Activated CD8-positive, alpha-beta memory T cell treated with anti-CD3 and anti-CD28 coated beads, Interleukin-2, amount 50 U/mL, for 1 hour (primary cell): ENCODE measurements around the gene PTBP1.

Source experiments
- DNase-seq: peaks from one replicate; pipeline ENCODE4 v3.0.0-alpha.2; 2020; ENCODE audit errors: extremely low read depth

The PTBP1 gene

DNA sequence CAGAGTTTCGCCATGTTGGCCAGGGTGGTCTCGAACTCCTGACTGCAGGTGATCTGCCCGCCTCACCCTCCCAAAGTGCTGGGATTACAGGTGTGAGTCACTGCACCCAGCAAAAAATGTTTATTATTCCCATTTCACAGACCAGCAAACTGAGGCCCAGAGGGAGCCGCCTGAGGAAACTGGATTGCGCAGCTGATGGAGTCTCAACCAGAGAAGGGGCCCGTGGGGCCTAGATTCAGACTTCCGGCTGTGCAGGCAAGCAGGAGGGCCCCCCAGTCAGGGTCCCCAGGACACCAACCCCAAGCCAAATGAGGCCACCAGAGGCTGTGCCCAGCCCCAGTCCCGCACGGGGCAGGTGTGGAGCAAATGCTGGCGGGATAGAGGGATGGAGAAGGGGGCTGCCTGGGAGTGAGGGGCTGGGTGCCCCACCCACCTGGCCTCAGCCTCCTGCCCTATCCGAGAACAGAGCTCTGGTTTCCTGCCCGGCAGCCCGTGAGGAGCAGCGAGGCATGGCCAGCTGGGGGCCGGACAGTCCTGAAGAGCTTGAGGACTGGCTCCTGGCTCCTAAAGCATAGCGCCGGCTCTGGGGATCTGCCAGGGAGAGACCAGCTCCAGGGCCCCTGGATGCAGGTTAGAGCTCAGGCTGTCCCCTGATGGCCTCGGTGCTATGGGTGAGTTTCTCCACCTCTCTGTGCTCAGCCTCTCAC is 24.4 kb upstream of the PTBP1 start:
- no peak for DNase-seq

- no peak for DNase-seq
Observed at GRCh38 chr19:776549-776948, 20.7 kb upstream of the PTBP1 start.

DNA sequence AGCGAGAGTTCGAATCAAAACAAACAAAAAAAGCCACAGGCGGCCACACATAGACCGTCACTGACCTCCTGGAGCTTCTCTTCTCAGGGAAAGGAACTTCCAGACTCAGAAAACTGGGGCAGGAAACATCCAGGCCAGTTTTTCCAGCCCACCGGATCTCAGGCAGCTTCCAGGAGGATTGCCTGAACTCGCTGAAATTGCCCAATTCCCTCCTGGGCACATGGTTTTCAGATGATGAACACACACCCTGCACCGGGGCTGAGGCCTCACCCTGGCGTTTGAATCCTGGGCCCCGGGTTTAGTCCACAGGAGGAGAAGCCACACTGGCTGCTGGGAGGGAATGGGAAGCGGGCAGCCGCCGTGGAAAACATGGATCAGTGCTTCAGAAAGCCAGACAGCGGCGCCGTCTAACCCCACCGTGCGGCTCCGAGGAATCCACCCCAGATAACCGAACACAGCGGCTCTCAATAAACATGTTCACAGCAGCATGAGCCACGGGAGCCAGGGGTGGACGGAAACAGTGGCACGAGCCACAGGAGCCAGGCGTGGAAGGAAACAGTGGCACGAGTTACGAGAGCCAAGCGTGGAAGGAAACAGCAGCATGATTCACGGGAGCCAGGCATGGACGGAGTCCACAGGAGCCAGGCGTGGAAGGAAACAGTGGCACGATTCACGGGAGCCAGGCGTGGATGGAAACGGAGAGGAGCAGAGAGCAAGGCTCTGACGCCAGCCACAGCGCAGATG is 18.2 kb upstream of the PTBP1 start:
- no peak for DNase-seq

DNA sequence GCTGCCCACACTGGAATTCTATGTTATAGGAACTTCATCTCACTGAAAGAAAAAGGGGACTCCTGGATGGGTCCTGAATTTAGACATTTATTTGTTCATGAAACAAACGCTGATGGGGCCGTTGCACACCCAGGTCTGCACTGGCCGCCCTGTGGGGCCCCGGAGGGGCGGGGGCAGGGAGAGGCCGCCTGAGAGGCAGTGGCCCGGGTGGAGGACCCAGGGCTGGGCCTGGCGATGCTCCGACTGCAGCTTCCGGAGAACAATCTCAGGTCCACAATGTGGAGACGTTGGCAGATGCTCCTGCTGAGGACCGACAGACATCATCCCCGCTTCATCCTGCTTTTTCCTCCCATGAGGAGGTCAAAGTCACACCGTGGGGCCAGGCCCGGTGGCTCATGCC is 16.3 kb upstream of the PTBP1 start:
- no peak for DNase-seq

GRCh38 chr19:781800-782184 is 15.5 kb upstream of the PTBP1 start:
- no peak for DNase-seq

DNA sequence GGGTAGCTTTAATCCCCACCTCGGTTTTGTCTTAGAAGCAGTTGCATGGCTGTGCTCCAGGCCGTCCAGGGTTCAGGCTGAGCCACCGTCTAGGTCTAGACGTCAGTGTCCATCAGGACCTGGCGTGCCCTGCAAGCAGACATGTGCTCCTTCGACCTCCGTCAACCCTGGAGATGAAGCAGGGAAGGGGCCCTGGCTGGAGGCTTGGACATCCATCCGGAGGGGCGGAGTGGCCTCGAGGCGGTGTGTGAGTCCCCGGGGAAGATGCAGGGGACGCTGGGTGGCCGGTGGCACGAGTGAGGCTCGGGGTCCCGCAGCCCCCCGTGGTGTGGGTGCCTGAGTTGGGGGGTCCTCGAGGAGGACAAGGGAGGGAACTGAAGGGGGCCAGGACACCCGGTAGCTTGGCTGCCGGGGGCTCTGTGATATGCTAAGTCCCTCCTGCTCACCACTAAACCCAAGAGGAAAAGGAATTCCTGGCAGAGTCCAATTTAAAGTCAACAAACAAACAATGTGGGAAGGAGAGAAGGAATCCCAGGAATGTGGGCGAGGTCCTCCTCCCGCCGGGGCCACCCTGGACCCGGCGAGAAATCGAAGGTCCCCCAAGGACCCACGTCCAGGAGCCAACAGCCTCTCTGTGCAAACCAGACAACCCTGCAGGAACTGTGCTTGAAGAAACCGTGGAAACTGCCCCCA is 14.9 kb upstream of the PTBP1 start:
- no peak for DNase-seq

DNA sequence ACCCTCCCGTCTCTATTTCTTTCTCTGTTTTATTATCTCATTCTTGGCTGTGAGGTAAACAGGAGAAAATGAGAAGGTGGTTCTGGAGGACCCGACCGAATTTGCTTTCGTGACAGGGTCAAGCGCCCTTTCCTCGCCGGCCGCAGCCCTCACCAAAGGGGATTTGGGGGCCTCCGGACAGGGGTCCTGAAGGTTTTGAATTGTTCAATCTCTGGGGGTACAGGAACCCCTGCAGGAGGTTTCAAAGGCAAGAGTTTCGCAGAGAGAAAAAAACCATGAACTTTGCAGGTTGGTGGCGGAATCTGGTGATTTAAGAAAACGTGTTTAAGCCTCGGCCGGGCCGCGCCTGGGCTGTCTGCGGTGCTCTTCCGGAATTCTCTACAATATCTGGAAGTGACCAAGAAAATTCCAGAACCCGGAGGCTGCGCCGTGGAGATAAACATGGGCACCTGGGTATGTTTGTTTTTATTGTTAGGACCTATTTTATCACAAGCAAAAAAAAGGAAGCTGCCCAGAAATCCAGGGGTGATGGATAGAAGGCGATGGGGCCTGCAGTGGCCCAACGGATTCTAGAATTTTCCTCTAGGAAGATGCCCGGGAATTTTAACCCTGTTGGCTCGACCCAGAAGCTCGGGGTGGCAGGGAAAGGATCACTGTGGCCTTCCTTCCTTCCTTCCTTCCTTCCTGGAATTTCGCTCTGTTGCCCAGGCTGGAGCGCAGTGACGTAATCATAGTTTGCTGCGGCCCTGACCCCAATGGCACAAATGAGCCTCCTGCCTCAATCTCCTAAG is 14.2 kb upstream of the PTBP1 start:
- no peak for DNase-seq

- DNase-seq: no peak
Observed at GRCh38 chr19:784541-784940, 12.7 kb upstream of the PTBP1 start.

GRCh38 chr19:787536-787935 is 9.7 kb upstream of the PTBP1 start:
- DNase-seq: no peak

DNA sequence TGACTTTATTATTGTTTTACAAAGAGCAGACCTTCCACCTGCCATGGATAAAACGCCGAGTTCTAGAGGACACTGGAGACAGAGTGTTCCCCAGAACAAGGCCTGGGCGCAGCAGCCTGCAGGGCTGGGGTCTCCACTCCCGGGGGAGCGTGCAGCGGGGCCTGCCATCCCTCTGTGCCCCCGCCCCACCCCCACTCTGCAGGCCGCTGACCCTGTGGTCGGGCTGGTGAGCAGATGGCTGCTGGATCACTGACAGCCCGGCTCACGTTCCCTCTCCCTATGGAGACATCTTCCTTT is 8.6 kb upstream of the PTBP1 start:
- DNase-seq: no peak

DNA sequence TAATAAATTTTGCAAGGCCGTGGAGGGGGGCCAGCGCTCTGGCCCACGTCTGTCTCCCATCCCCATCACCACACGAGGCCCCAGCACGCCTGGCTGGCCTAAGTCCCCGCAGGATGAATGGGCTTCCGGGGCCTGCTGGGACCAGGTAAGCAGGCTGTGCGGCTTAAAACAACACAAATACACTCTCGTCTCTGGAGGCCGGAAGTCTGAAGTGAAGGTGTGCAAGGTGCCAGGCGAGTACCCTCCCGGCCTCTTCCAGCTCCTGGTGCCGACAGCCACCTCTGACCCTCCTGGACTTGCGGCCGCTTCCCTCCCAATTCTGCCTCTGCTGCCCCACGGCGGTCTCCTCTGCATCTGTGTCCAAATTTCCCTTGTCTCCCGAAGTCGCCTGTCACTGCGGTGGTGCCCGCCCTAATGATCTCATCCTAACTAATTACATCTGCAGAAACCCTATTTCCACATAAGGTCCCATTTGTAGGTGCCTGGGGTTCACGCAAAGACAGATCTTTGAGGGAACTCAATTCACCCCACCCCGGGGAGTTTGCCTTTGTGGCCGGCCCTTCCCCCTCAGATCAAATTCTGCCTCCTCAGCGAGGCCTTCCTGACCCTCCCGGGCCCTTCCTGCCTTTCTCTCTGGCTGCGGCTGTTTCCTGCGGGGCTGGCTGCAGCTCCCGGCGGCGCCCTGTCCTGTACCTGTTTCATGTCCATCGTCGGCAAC is 8.1 kb upstream of the PTBP1 start:
- no peak for DNase-seq

DNA sequence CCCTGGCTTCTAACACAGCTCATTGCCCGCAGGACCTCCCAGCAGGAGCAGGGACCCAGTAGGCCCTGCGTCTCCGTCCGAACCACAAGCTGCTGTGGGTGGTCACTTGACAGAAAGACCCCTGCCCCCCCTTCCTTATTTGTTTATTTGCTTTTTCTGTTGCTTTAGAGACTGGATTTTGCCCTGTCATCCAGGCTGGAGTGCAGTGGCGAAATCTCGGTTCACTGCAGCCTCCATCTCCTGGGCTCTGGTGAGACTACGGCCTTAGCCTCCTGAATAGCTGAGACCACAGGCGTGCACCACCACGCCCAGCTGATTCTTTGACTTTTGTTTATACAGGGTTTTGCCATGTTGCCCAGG is 7.6 kb upstream of the PTBP1 start:
- DNase-seq: no peak

DNA sequence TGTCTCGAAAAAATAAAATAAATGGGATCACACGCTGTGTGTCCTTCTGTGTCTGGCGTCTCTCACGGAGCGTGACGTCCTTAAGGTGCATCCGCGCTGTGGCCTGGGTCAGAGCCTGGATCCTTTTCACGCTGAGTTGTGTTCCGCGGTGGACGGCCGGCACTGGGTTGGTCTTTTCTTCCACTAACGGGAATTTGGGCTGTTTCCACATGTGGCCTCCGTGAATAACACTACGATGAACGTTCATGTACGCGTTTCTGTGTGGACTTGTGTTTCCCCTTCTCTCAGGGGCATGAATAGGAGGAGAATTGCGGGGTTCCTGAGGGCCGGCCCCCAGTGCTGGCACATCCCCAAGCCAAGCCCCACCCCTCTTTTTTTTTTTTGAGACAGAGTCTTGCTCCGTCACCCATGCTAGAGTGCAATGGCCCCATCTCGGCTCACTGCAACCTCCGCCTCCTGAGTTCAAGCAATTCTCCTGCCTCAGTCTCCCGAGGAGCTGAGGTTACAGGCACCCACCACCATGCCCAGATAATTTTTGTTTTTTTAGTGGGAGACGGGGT is 6.2 kb upstream of the PTBP1 start:
- DNase-seq: no peak

GRCh38 chr19:791567-792305 is 5.5 kb upstream of the PTBP1 start:
- DNase-seq: no peak

GRCh38 chr19:792306-792885 is 4.9 kb upstream of the PTBP1 start:
- DNase-seq: no peak

DNA sequence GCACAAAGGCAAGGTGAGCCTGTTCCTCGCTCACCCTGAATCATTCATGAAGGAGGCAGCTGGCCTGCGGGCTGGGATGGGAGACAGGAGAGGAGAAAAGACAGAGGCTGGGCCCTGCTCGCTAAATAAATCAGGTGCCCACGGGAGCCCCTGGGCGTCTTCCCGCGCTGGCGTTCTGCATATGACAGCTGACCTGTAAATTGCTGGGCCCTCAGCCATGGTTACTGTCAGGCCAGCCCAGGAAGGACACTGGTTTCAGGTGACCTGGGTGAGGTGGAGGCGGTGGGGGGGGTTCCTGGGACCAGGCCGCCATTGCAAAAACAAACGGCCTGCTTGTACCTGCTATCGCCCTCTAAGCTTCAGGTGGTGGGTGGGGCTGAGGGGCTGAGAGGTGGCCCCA is 3.4 kb upstream of the PTBP1 start:
- no peak for DNase-seq

- DNase-seq: no peak
Observed at GRCh38 chr19:795073-795611, 2.1 kb upstream of the PTBP1 start.

GRCh38 chr19:795691-796581 is 1.3 kb upstream of the PTBP1 start:
- no peak for DNase-seq
